HG02623 (cell line): ENCODE results near the gene PDE6D.
"Not testable (repeated sequence)": the region's sequence is repeated elsewhere in the genome, so short reads cannot be mapped to it uniquely, and the experiment has no call there.

Experiments used
- ATAC-seq: cut with Tn5 transposase; IDR thresholded peaks from one replicate; pipeline ENCODE4 v1.9.1; 2021; ENCODE audit warnings: moderate library complexity; ENCODE audit not compliant: unreplicated experiment

The PDE6D gene

GRCh38 chr2:231780123-231780908 lies 766 bp downstream of the PDE6D start:
- no peak for ATAC-seq

DNA sequence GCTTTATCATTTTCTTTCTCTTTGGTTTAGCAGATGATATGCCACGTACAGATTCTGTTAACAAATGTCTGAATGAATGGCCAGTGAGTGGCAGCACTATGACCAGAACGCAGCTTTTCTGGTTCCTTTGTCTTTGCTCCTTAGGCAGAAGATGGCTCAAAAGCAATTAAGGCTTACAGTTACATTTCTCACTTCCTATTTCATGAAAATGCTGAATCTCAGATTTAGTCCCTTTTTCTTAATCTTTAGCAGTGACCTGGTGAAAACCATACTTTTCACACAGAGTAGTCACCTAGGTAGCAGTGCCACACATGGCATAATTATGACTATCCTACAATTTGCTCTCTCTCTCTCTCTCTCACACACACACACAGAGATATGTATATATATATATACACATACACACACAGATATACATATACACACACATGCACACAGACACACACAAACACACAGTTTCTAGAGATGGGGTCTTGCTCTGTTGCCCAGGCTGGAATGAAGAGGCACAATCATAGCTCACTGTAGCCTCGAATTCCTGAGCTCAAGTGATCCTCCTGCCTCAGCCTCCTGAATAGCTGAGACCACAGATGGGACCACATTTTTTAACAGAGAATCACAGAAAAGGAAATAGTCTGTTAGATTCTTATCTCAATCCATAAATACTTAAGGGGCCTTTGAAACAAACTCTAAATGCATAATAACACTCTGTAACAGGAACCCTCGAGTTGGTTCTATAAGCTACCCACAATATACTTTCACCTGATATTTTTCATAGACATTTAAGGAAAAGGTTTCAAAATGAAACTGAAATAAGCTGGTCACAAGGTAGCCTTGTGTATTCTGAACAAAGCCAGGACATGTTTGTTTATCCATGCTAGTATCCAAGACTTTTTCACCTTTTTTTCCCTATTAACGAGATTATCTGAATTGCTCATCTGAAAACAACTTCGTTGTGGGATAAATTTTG lies 11.6 kb downstream of the PDE6D start:
- no peak for ATAC-seq

DNA sequence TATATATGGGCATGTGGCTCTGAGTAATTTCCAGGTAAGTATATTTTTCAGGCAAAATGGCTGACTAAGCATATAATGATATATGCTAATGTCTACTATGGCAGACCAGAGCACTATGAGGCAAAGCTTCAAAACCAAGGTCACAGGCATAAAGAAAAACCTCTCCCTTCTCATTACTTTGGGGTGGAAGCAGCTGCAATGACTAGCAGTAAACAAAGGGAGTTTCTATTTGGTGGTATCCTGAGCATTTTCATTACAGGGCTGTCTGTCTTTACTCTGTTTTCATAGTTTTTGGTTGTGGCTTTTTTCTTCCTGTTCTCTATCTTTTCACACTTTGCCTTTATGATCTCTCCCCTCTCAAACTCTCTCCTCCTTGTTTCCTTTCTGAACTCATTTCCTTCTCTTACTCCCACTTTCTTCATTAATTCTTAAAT lies 15.6 kb downstream of the PDE6D start:
- ATAC-seq = no peak

DNA sequence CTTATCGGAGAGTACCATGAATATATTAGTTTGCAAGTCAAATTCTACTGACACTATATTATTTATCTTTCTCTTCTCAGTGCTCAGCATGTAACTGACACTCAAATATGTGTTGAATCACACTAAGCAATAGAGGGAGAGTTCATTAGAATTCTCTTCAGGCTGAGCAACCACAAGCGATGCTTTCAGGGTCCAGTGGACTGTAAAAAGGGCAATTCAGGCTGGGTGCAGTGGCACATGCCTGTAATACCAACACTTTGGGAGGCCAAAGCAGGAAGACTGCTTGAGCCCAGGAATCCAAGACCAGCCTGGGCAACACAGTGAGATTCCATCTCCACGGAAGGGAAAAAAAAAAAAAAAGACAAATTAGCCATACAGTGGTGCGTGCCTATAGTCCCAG lies 16.3 kb downstream of the PDE6D start:
- ATAC-seq = no peak

DNA sequence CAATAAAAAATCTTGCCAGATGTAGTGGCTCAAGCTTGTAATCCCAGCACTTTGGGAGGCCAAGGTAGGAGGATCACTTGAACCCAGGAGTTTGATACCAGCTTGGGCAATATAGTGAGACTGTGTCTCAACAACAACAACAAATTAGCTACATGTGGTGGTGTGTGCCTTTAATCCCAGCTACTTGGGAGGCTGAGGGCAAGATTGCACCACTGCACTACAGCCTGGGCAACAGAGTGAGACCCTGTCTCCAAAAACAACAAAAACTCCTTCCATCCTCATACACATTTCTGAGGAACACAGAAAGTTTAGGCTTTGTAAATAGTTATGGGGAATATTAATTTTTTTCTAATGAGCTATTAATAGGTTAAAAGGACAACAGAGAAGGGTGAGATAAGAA lies 17.0 kb downstream of the PDE6D start:
- ATAC-seq = no peak

DNA sequence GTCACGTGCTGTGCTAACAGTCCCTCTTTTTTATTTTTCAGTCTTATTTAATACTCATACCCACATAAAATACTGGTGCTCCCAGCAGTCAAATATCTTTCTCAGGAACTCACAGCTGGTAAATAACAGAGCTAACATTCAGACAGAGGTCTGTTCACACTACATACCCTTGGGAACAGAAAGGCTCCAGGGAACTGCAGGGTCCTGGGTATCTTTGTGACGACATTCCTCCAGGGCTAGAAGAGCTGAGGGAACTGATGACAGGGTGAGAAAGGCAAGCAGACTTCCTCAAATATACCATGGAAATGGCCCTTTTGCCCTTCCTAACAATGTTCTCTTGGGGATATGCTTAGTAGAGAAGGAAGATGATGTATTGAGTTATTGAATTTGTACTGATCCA lies 19.3 kb downstream of the PDE6D start:
- ATAC-seq = no peak

DNA sequence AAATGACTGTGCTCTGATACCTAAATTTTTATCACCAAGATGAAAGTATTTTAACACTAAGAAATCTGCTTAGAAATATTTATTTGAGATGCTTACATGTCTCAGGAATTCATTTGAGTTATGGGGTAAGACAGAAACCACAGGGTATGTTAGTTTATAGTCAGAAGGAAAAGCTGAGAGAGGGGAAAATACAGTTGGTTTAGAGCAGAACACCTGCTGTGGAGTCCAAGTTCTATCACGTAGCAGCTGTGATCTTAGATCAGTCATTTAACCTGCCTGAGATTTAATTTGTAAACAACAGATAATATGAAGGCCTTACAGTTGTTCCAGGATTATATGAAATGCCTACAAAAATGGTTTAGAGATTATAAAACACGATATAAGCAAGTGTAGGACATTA lies 29.0 kb downstream of the PDE6D start:
- ATAC-seq = no peak

DNA sequence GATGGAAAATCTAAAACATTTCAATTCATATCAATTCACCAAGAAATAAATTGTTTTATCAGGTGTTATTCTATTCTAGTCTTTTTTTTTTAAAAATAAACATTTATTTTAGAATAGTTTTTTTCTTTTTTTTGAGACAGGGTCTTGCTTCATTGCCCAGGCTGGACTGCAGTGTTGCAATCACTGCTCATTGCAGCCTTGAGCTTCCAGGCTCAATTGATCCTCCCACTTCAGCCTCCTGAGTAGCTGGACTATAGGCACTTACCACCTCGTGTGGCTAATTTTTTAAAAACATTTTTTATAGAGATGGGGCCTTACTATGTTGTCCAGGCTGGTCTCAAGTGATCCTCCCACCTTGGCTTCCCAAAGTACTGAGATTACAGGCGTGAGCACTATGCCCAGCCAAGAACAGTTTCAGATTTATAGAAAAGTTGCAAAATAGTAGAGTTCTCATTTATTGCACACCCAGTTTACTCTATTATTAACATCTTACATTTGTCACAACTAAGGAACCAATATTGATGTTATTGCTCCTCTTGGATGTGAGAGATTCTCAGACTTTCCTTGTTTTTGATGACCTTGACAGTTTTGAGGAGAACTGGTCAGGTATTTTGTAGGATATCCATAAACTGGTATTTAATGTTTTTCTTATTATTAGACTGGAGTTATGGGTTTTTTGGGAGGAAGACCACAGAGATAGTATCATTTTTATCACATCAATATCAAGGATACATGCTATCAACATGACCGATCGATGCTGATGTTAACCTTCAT lies 29.9 kb downstream of the PDE6D start:
- ATAC-seq = no peak

DNA sequence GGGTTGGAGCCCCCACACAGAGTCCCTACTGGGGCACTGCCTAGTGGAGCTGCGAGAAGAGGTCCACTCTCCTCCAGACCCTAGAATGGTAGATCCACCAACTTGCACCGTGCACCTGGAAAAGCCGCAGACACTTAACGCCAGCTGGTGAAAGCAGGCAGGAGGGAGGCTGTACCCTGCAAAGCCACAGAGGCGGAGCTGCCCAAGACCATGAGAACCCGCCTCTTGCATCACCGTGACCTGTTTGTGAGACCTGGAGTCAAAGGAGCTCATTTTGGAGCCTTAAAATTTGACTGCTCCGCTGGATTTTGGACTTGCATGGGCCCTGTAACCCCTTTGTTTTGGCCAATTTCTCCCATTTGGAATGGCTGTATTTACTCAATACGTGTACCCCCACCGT lies 32.1 kb downstream of the PDE6D start:
- ATAC-seq = not testable (repeated sequence)

GRCh38 chr2:231748153-231748896 lies 32.8 kb downstream of the PDE6D start:
- ATAC-seq = not testable (repeated sequence)

DNA sequence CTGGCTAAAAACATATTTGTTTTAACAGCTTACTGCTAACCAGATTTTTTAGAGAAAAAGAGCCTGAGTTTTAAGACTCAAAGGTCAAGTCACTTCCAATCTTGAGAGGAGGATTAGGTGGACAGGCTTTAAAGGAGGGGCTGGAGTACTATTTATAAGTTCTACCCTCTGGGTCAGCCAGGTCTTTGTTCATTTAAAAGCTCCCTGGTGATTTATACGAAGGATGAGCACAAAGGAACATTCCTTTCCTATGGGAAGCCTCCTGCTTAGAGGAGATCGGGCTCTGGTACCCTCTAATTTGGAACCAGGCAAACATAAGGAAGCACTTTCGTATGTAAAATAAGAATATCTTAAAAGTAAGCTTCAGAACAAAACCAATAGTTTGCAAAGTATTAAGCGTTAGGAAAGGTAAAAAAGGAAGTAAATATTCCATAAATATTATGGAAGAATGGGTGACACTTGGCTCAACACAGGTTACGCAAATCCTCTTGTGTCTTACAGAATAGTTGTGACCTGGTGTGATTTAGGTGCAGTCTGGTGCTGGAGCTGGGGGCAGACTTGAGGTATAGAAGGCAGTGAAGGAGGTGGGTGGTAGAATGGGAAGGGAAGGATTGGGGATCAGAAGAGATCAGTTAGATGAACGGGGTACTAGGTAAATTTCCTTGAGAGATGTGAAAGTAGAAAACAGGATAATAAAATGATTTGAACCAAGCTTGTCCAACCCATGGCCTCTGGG lies 35.6 kb downstream of the PDE6D start:
- no peak for ATAC-seq

- no peak for ATAC-seq
Measured at GRCh38 chr2:231743376-231744116, 37.5 kb downstream of the PDE6D start.

DNA sequence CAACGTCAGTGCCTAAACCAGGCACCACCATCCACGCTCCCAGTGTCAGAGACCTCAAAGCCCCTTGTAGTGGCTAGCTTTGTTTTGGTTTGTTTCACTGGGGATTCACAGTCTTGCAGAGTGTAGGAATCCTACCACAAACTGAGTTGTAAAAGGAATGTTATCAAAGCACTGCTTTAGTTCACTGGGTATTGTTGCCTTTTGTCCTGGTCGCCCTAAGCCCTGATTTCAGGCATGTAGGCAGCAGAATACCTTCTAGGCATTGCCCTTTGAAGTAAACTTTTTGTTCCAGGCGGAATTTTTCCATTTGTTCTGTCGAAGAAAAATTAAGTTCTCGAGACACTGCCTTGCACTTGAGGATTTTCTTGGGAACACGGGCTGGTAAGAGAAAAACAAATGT lies 43.3 kb downstream of the PDE6D start:
- no peak for ATAC-seq

DNA sequence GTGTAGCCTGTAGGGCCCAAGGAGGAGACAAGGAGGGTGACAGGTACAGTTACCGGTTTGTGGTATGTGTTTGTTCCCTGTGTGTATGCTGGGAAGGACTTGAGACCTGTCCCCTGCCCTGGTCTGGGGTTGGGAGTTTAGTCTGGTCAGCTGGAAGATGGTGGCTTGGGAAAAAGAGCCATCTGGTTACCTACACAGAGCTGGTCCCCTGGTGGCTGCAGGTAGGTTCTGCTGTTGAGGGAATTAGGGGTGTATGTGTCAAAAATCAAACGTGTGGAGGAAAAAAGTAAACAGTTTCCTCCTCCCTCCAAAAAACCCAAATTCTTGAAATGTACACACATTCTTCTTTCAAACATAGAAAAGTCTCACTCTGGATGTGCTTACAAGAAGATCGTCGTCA lies 48.5 kb downstream of the PDE6D start:
- ATAC-seq = no peak

DNA sequence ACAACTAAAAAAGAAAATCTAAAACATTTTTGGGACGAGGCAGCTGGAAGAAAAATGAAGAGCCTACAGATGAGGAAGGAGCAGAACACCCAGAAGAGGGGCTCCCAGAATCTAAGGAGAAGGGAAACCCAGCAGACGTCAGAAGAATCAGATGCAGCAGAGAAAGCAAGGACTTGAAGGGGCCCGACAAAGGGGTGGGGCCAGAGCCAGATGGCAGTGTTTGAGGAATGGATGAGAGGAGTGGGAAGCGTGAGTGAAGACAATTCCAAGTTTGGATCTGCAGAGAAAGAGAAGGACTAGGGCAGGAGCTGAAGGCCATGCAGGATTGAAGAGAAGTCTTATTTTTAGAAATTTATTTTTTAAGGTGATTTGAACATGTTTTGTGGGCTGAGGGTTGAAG lies 53.5 kb downstream of the PDE6D start:
- ATAC-seq = no peak

DNA sequence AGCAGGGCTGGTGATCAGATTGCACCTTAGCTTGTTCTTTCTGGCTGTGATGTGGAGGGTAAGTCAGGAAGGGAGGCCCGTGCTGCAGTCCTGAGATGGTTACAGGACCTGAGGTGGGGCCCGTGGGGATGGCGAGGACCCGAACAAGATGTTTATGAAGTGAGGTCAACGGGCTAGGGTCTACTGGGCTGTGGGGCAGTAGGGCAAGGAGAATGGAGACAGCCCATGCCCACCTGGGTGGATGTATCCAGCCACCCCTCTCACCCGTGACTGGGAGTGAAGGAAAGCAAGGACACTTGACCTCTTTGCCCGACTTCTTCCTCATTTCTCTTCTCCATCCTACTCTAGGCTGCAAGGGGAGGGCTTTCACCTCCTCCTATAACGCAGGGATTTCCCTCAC lies 54.8 kb downstream of the PDE6D start:
- no peak for ATAC-seq

GRCh38 chr2:231725476-231725875 lies 55.6 kb downstream of the PDE6D start:
- no peak for ATAC-seq

DNA sequence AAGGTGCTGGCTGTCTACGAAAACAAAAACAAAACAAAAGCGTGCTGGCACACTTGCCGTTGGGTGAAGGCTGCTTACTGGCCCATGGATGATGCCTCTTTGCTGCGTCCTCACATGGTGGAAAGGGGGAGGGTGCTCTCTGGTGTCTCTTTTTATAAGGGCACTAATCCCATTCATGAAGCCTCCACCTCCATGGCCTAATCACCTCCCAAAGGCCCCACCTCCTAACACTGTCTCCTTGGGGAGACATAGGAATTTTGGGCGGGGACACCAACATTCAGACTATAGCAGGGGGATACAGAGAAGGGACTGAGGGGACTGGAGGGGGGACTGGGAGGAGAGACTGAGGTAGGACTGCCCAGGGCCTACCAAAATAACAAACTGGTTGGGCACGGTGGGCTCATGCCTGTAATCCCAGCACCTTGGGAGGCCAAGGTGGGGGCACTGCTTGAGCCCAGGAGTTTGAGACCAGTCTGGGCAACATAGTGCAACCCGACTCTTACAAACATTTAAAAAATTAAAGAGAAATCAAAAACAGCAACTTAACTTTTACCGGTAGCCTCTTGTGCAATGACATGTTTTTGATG lies 58.3 kb downstream of the PDE6D start:
- no peak for ATAC-seq
